Measurements from ENCODE around the gene OR13A1.
"Not testable (repeated sequence)": the region's sequence is repeated elsewhere in the genome, so short reads cannot be mapped to it uniquely, and the experiment has no call there.

Gene OR13A1

GRCh38 chr10:45280113-45280760 is 35.2 kb downstream of the OR13A1 start:
- DNase-seq = no peak

GRCh38 chr10:45279682-45280081 is 35.7 kb downstream of the OR13A1 start:
- DNase-seq = no peak

- DNase-seq = no peak
Observed at GRCh38 chr10:45278860-45279498, 36.4 kb downstream of the OR13A1 start.

GRCh38 chr10:45276146-45276545 is 39.3 kb downstream of the OR13A1 start:
- not testable (repeated sequence) for DNase-seq

GRCh38 chr10:45274364-45274763 is 41.0 kb downstream of the OR13A1 start:
- no peak for DNase-seq

- DNase-seq = not testable (repeated sequence)
Observed at GRCh38 chr10:45267777-45268176, 47.6 kb downstream of the OR13A1 start.

- DNase-seq = no peak
Observed at GRCh38 chr10:45265996-45266395, 49.4 kb downstream of the OR13A1 start.

- no peak for DNase-seq
Observed at GRCh38 chr10:45261946-45262345, 53.5 kb downstream of the OR13A1 start.

GRCh38 chr10:45261243-45261775 is 54.1 kb downstream of the OR13A1 start:
- no peak for DNase-seq

GRCh38 chr10:45260635-45261034 is 54.8 kb downstream of the OR13A1 start:
- not testable (repeated sequence) for DNase-seq

- DNase-seq = not testable (repeated sequence)
Observed at GRCh38 chr10:45259786-45260495, 55.5 kb downstream of the OR13A1 start.

GRCh38 chr10:45257600-45257999 is 57.8 kb downstream of the OR13A1 start:
- no peak for DNase-seq

- no peak for DNase-seq
Observed at GRCh38 chr10:45256246-45256645, 59.2 kb downstream of the OR13A1 start.

GRCh38 chr10:45255706-45256105 is 59.7 kb downstream of the OR13A1 start:
- DNase-seq = no peak

- DNase-seq = no peak
Observed at GRCh38 chr10:45254892-45255291, 60.5 kb downstream of the OR13A1 start.

- DNase-seq = no peak
Observed at GRCh38 chr10:45253183-45253914, 62.1 kb downstream of the OR13A1 start.
